ENCODE results near the gene NAA15. TPM values are rescaled to one million over a fixed set of nuclear protein-coding genes. Genes with fewer than 3 reads are reported as not detected.

The NAA15 gene
- total and polyA plus RNA-seq, 2 donors (not counting 3 experiments of a cell fraction or from before 2014, with no cell fraction given) = 4.5 to 67.9 TPM

GRCh38 chr4:139401368-139401767 lies 100.1 kb downstream of the NAA15 start:
- Histone ChIP-seq H2AFZ (ENCODE audit: low read depth, low read length) (no peak overlapping the region), H3K4me2 (ENCODE audit: insufficient read depth, low read length) (no peak overlapping the region), H3K9ac (replicated peaks; ENCODE audit: extremely low read depth, insufficient read depth, low read length) (no peak overlapping the region), H3K9me3 (replicated peaks; ENCODE audit: control insufficient read depth, insufficient read depth, low read length) (no peaks in the 10 kb centered on the region), H4K20me1 (replicated peaks; ENCODE audit: control insufficient read depth, extremely low read depth, insufficient read depth, low read length) (no peaks in the 10 kb centered on the region), H3K36me3 (ENCODE audit: control insufficient read depth in 2 of 2, extremely low read depth in 1 of 2, insufficient read depth in 2 of 2, low read length in 2 of 2) (no peaks in the 10 kb centered on the region), H3K9me1 (replicated peaks; ENCODE audit: control insufficient read depth, extremely low read depth, insufficient read depth, low read length) (no peaks in the 10 kb centered on the region), H3K4me3 (replicated peaks in 1 of 3; ENCODE audit: insufficient read depth in 1 of 3, low read depth in 1 of 3, low read length in 3 of 3) (no peak overlapping the region), H3K4me1 (ENCODE audit: control insufficient read depth, extremely low read depth, insufficient read depth, low read length) (no peaks in the 10 kb centered on the region), H3K79me2 (ENCODE audit: control insufficient read depth, insufficient read depth, low read length) (no peaks in the 10 kb centered on the region), H3K27me3 (ENCODE audit: control insufficient read depth in 2 of 2, insufficient read depth in 2 of 2, low read length in 2 of 2) (no peaks in the 10 kb centered on the region), H3K27ac (ENCODE audit: insufficient read depth, low read depth, low read length) (no peak overlapping the region)
- FAIRE-seq = no peak
- dilution Hi-C loops (cut with MboI; ENCODE audit: extremely low pct_ligation_motif_present, low sequenced_read_pairs) (no loop called here), intact Hi-C loops (cut with micrococcal nuclease) (loop anchor here (5.0 kb wide), 1 partner anchor 131 kb away; no protein-coding TSS in a partner anchor)
- CTCF ChIA-PET = no interaction called here
- no TSS peak for BruUV-seq (replicated peaks)
- TF ChIP-seq FOS (IDR thresholded peaks at IDR 0.05; ENCODE audit: borderline replicate concordance, insufficient read depth, low read length) (no peak), POLR2A (IDR thresholded peaks at IDR 0.05; ENCODE audit: low read depth, low read length) (no peak), POLR2AphosphoS5 (IDR thresholded peaks at IDR 0.05; ENCODE audit: insufficient read depth, low read depth, low read length) (peak; percentile 15), MYC (IDR thresholded peaks at IDR 0.05; ENCODE audit: low read depth, low read length) (no peak)
- POLR2A ChIA-PET = no interaction called here
- no peak for DNase-seq (ENCODE audit: low read depth, low spot score)

- Histone ChIP-seq H3K27ac (ENCODE audit: insufficient read depth, low read depth, low read length) (no peak overlapping the region), H3K9ac (replicated peaks; ENCODE audit: extremely low read depth, insufficient read depth, low read length) (no peak overlapping the region), H3K79me2 (ENCODE audit: control insufficient read depth, insufficient read depth, low read length) (no peaks in the 10 kb centered on the region), H3K9me1 (replicated peaks; ENCODE audit: control insufficient read depth, extremely low read depth, insufficient read depth, low read length) (no peaks in the 10 kb centered on the region), H2AFZ (ENCODE audit: low read depth, low read length) (no peak overlapping the region), H3K4me2 (ENCODE audit: insufficient read depth, low read length) (no peak overlapping the region), H3K36me3 (ENCODE audit: control insufficient read depth in 2 of 2, extremely low read depth in 1 of 2, insufficient read depth in 2 of 2, low read length in 2 of 2) (no peaks in the 10 kb centered on the region), H3K4me3 (replicated peaks in 1 of 3; ENCODE audit: insufficient read depth in 1 of 3, low read depth in 1 of 3, low read length in 3 of 3) (no peak overlapping the region), H3K4me1 (ENCODE audit: control insufficient read depth, extremely low read depth, insufficient read depth, low read length) (no peaks in the 10 kb centered on the region), H3K27me3 (ENCODE audit: control insufficient read depth in 2 of 2, insufficient read depth in 2 of 2, low read length in 2 of 2) (no peaks in the 10 kb centered on the region), H4K20me1 (replicated peaks; ENCODE audit: control insufficient read depth, extremely low read depth, insufficient read depth, low read length) (no peaks in the 10 kb centered on the region), H3K9me3 (replicated peaks; ENCODE audit: control insufficient read depth, insufficient read depth, low read length) (no peaks in the 10 kb centered on the region)
- POLR2A ChIA-PET = no interaction called here
- DNase-seq (ENCODE audit: low read depth, low spot score) = no peak
- intact Hi-C loops (cut with micrococcal nuclease) = loop anchor here (5.0 kb wide), 1 partner anchor 130 kb away; no protein-coding TSS in a partner anchor
- no TSS peak for BruUV-seq (replicated peaks)
- CTCF ChIA-PET = interaction anchor here (0.7 to 0.9 kb wide), 2 partner anchors 14 to 107 kb away, joined by 3 read pairs; no protein-coding TSS in a partner anchor
- no peak for FAIRE-seq
- dilution Hi-C loops (cut with MboI; ENCODE audit: extremely low pct_ligation_motif_present, low sequenced_read_pairs) = no loop called here
- no peak for TF ChIP-seq FOS (IDR thresholded peaks at IDR 0.05; ENCODE audit: borderline replicate concordance, insufficient read depth, low read length)
- TF ChIP-seq EZH2 (IDR thresholded peaks at IDR 0.05; ENCODE audit: borderline replicate concordance, low read depth, low read length, severe bottlenecking) = no peak
- TF ChIP-seq JUN (IDR thresholded peaks at IDR 0.05; ENCODE audit: borderline replicate concordance, insufficient read depth, insufficient read length, low read depth) = no peak
- TF ChIP-seq, protein P1, sequence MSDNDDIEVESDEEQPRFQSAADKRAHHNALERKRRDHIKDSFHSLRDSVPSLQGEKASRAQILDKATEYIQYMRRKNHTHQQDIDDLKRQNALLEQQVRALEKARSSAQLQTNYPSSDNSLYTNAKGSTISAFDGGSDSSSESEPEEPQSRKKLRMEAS (IDR thresholded peaks at IDR 0.05; ENCODE audit: insufficient read depth, insufficient read length) = no peak
- no peak for TF ChIP-seq GATA2 (IDR thresholded peaks at IDR 0.05; ENCODE audit: insufficient read depth, insufficient read length, low read depth, low read length)
- TF ChIP-seq MYC (IDR thresholded peaks at IDR 0.05; ENCODE audit: low read depth, low read length) = no peak
- TF ChIP-seq POLR2A (IDR thresholded peaks at IDR 0.05; ENCODE audit: low read depth, low read length) = no peak
- TF ChIP-seq, protein P2, sequence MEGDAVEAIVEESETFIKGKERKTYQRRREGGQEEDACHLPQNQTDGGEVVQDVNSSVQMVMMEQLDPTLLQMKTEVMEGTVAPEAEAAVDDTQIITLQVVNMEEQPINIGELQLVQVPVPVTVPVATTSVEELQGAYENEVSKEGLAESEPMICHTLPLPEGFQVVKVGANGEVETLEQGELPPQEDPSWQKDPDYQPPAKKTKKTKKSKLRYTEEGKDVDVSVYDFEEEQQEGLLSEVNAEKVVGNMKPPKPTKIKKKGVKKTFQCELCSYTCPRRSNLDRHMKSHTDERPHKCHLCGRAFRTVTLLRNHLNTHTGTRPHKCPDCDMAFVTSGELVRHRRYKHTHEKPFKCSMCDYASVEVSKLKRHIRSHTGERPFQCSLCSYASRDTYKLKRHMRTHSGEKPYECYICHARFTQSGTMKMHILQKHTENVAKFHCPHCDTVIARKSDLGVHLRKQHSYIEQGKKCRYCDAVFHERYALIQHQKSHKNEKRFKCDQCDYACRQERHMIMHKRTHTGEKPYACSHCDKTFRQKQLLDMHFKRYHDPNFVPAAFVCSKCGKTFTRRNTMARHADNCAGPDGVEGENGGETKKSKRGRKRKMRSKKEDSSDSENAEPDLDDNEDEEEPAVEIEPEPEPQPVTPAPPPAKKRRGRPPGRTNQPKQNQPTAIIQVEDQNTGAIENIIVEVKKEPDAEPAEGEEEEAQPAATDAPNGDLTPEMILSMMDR (IDR thresholded peaks at IDR 0.05; ENCODE audit: extremely low read depth in 1 of 2, insufficient read depth in 1 of 2, low read depth in 1 of 2, low read length in 2 of 2) = no peak
- no peak for TF ChIP-seq POLR2AphosphoS5 (IDR thresholded peaks at IDR 0.05; ENCODE audit: insufficient read depth, low read depth, low read length)
Measured at GRCh38 chr4:139402436-139402835, 101.1 kb downstream of the NAA15 start.

Measured in endothelial cell of umbilical vein (primary cell).